Endothelial cell of umbilical vein (primary cell): ENCODE results near the gene LPAR3. TPM values are rescaled to one million over a fixed set of nuclear protein-coding genes. Genes with fewer than 3 reads are reported as not detected.

Experiments used
- BruUV-seq: library from RNA; stranded (reverse); fragments of 400-500 nt; replicated peaks from 2 replicates; lab custom pipeline; 2021; lab: Mats Ljungman, UMichigan
- CTCF ChIA-PET: fragments of 300-600, 350-600 bp; sonication (Branson Sonifier 250); formaldehyde crosslinking; loops from one replicate; lab custom pipeline; 2021; ENCODE audit warnings: antibody characterized with exemption, inconsistent platforms; lab: Charles Lee
- POLR2A ChIA-PET: fragments of 300-600, 350-600 bp; sonication (Branson Sonifier 250); formaldehyde crosslinking; loops from one replicate; lab custom pipeline; 2021; ENCODE audit warnings: antibody characterized with exemption, inconsistent platforms; lab: Charles Lee
- DNase-seq: peaks from one replicate; pipeline ENCODE4 v3.0.0-alpha.2; 2011; ENCODE audit warnings: low read depth, low spot score
- FAIRE-seq: peaks from 2 replicates; lab custom pipeline; 2011; peaks lifted over from hg19 to GRCh38; lab: Jason Lieb, UNC
- H2AFZ ChIP-seq: 2 replicates; pipeline ENCODE4 v1.6.0; 2012; ENCODE audit warnings: low read depth, low read length, control low read depth, inconsistent platforms
- H3K27ac ChIP-seq: 2 replicates; pipeline ENCODE4 v1.5.1; 2011; ENCODE audit warnings: low read depth, mild to moderate bottlenecking, control low read depth, low read length, moderate library complexity; ENCODE audit not compliant: insufficient read depth
- H3K27me3 ChIP-seq, 2 experiments: 2 replicates each; pipeline versions ENCODE4 v1.6.0 to v1.6.1; 2011; ENCODE audit warnings: low read length in 2 of 2, mixed read lengths in 1 of 2; ENCODE audit not compliant: control insufficient read depth in 2 of 2, insufficient read depth in 2 of 2
- H3K36me3 ChIP-seq, 2 experiments: 2 replicates in 1 of 2; 3 replicates in 1 of 2; pipeline ENCODE4 v1.5.1; 2011; ENCODE audit warnings: low read length in 2 of 2, mild to moderate bottlenecking in 1 of 2, moderate library complexity in 1 of 2; ENCODE audit not compliant: control insufficient read depth in 2 of 2, insufficient read depth in 2 of 2; ENCODE audit errors: extremely low read depth in 1 of 2
- H3K4me1 ChIP-seq: 3 replicates; pipeline ENCODE4 v1.5.1; 2011; ENCODE audit warnings: mild to moderate bottlenecking, low read length; ENCODE audit not compliant: control insufficient read depth, insufficient read depth; ENCODE audit errors: extremely low read depth
- H3K4me2 ChIP-seq: 2 replicates; pipeline ENCODE4 v1.6.1; 2011; ENCODE audit warnings: low read length, control low read depth, mixed read lengths; ENCODE audit not compliant: insufficient read depth
- H3K4me3 ChIP-seq, 3 experiments: fragments of 200-600 bp in 1 of 3; sonication (generic), shearing (Covaris generic) in 1 of 3; replicated peaks in 1 of 3; 2 replicates each; pipeline ENCODE4 v1.5.1; 2011 to 2016; ENCODE audit warnings: control low read depth in 3 of 3, low read length in 3 of 3, mild to moderate bottlenecking in 2 of 3, inconsistent platforms in 1 of 3, low read depth in 1 of 3, moderate library complexity in 1 of 3; ENCODE audit not compliant: insufficient read depth in 1 of 3
- H3K79me2 ChIP-seq: 2 replicates; pipeline ENCODE4 v1.6.0; 2012; ENCODE audit warnings: low read length, inconsistent platforms; ENCODE audit not compliant: control insufficient read depth, insufficient read depth
- H3K9ac ChIP-seq: replicated peaks from 2 replicates; pipeline ENCODE3; 2011; ENCODE audit warnings: low read length, control low read depth; ENCODE audit not compliant: insufficient read depth; ENCODE audit errors: extremely low read depth
- H3K9me1 ChIP-seq: replicated peaks from 3 replicates; pipeline ENCODE4 v1.6.0; 2011; ENCODE audit warnings: mild to moderate bottlenecking, low read length; ENCODE audit not compliant: control insufficient read depth, insufficient read depth; ENCODE audit errors: extremely low read depth
- H3K9me3 ChIP-seq: replicated peaks from 2 replicates; pipeline ENCODE4 v1.5.1; 2012; ENCODE audit warnings: low read length, inconsistent platforms; ENCODE audit not compliant: control insufficient read depth, insufficient read depth
- H4K20me1 ChIP-seq: replicated peaks from 2 replicates; pipeline ENCODE3; 2011; ENCODE audit warnings: mild to moderate bottlenecking, low read length; ENCODE audit not compliant: control insufficient read depth, insufficient read depth; ENCODE audit errors: extremely low read depth
- CTCF ChIP-seq, 2 donors: IDR thresholded peaks; 1 replicate in 1 of 2; 2 replicates in 1 of 2; pipeline ENCODE4 v1.5.1; 2011; ENCODE audit warnings: low read length in 2 of 2, mild to moderate bottlenecking in 2 of 2, moderate library complexity in 2 of 2, control low read depth in 1 of 2, inconsistent platforms in 1 of 2, low read depth in 1 of 2; ENCODE audit not compliant: insufficient read depth in 1 of 2; ENCODE audit errors: extremely low read depth in 1 of 2
- EZH2 ChIP-seq: IDR thresholded peaks from 2 replicates; pipeline ENCODE4 v1.6.1; 2012; ENCODE audit warnings: borderline replicate concordance, low read depth, mild to moderate bottlenecking, moderate library complexity, low read length, inconsistent platforms; ENCODE audit not compliant: severe bottlenecking
- FOS ChIP-seq: IDR thresholded peaks from 2 replicates; pipeline ENCODE4 v1.6.1; 2011; ENCODE audit warnings: mild to moderate bottlenecking, low read length, moderate library complexity, borderline replicate concordance; ENCODE audit not compliant: insufficient read depth
- GATA2 ChIP-seq: IDR thresholded peaks from 2 replicates; pipeline ENCODE4 v1.7.0; 2011; ENCODE audit warnings: low read depth, mild to moderate bottlenecking, moderate library complexity, mixed read lengths, low read length; ENCODE audit not compliant: insufficient read length, insufficient read depth
- JUN ChIP-seq: IDR thresholded peaks from 2 replicates; pipeline ENCODE4 v1.6.1; 2011; ENCODE audit warnings: borderline replicate concordance, low read depth; ENCODE audit not compliant: insufficient read length, insufficient read depth
- MAX ChIP-seq: IDR thresholded peaks from 2 replicates; pipeline ENCODE4 v1.6.1; 2011; ENCODE audit not compliant: insufficient read depth, insufficient read length
- MYC ChIP-seq: IDR thresholded peaks from one replicate; pipeline ENCODE4 v1.6.1; 2011; ENCODE audit warnings: mild to moderate bottlenecking, low read depth, low read length
- POLR2A ChIP-seq: IDR thresholded peaks from 2 replicates; pipeline ENCODE4 v1.6.1; 2012; ENCODE audit warnings: low read depth, mild to moderate bottlenecking, control low read depth, low read length
- POLR2AphosphoS5 ChIP-seq: IDR thresholded peaks from 2 replicates; pipeline ENCODE4 v1.6.1; 2012; ENCODE audit warnings: low read depth, mild to moderate bottlenecking, control low read depth, low read length, moderate library complexity; ENCODE audit not compliant: insufficient read depth
- dilution Hi-C: fragments of 300-500 bp; cut with MboI; formaldehyde crosslinking; loops from one replicate; pipeline ENCODE4 v1.15.0; 2019; ENCODE audit warnings: low sequenced_read_pairs; ENCODE audit not compliant: extremely low pct_ligation_motif_present
- intact Hi-C: fragments of 100-400 bp; cut with micrococcal nuclease; formaldehyde crosslinking; loops from one replicate; pipeline ENCODE4 v1.10.0; 2022
- polyA plus RNA-seq, 4 experiments: library from polyadenylated mRNA; depleted of rRNA in 3 of 4; stranded (reverse) in 3 of 4; unstranded in 1 of 4; fragments of >200 nt; gene quantifications; 2 replicates each; pipeline versions ENCODE4 v1.2.1 to v1.2.3, GENCODE V29; 2011 to 2012; ENCODE audit warnings: missing spikeins in 1 of 4
- total RNA-seq: library from RNA; stranded (reverse); gene quantifications from 2 replicates; pipeline ENCODE4 v1.2.3, GENCODE V29; 2021

Gene LPAR3
- total and polyA plus RNA-seq, 2 donors (not counting 3 experiments of a cell fraction or from before 2014, with no cell fraction given): not detected

- Histone ChIP-seq H3K4me3 (no peak overlapping the region), H3K4me2 (no peak overlapping the region), H3K9me1 (no peaks in the 10 kb centered on the region), H2AFZ (no peak overlapping the region), H3K36me3 (no peaks in the 10 kb centered on the region), H3K9me3 (no peaks in the 10 kb centered on the region), H3K79me2 (no peaks in the 10 kb centered on the region), H4K20me1 (no peaks in the 10 kb centered on the region), H3K27ac (no peak overlapping the region), H3K27me3 (peaks cover 3 to 9% of the 10 kb centered on the region in 2 experiments), H3K9ac (no peak overlapping the region), H3K4me1 (no peaks in the 10 kb centered on the region)
- ChIA-PET POLR2A (no interaction called here), CTCF (interaction anchor here (0.6 to 1.1 kb wide), 2 partner anchors 81 to 156 kb away, joined by 3 read pairs; no protein-coding TSS in a partner anchor)
- intact Hi-C loops: no loop called here
- no peak for TF ChIP-seq JUN
- no peak for TF ChIP-seq MYC
- TF ChIP-seq POLR2A: no peak
- no peak for TF ChIP-seq POLR2AphosphoS5
- TF ChIP-seq EZH2: no peak
- no peak for TF ChIP-seq CTCF (IDR thresholded peaks at IDR 0.05; ENCODE audit: extremely low read depth in 1 of 2, insufficient read depth in 1 of 2, low read depth in 1 of 2, low read length in 2 of 2)
- TF ChIP-seq GATA2: no peak
- no peak for TF ChIP-seq FOS
- TF ChIP-seq MAX: no peak
- DNase-seq (no peak), FAIRE-seq (no peak)
- dilution Hi-C loops: no loop called here
- BruUV-seq: no TSS peak
These were observed 112.8 kb downstream of the LPAR3 start for GRCh38 chr1:84780000-84780716.
